ENCODE results near the gene NRF1. TPM values are rescaled to one million over a fixed set of nuclear protein-coding genes. Genes with fewer than 3 reads are reported as not detected.

Gene NRF1
- total RNA-seq, 2 donors from 2014 or later = 19.2 to 37.6 TPM

GRCh38 chr7:129675521-129675920, 64.0 kb downstream of the NRF1 start:
- no peak overlapping the region for H3K4me3 ChIP-seq
- H3K4me1 ChIP-seq (ENCODE audit: control insufficient read depth in 1 of 2, low read depth in 2 of 2) = no peaks in the 10 kb centered on the region
- H3K27me3 ChIP-seq (replicated peaks; ENCODE audit: insufficient read depth) = no peaks in the 10 kb centered on the region
- peaks cover 16% of the 10 kb centered on the region for H3K36me3 ChIP-seq
- no peak overlapping the region for H3K27ac ChIP-seq
- TF ChIP-seq CTCF (IDR thresholded peaks at IDR 0.05) = no peak
- no peak for ATAC-seq (ENCODE audit: insufficient number of reproducible peaks, low FRiP score, low read depth)
- no peak for DNase-seq (ENCODE audit: low spot score)
- no peaks in the 10 kb centered on the region for H3K9me3 ChIP-seq

GRCh38 chr7:129676017-129676897, 64.7 kb downstream of the NRF1 start:
- no peak overlapping the region for H3K27ac ChIP-seq
- H3K9me3 ChIP-seq = no peaks in the 10 kb centered on the region
- no peak for TF ChIP-seq CTCF (IDR thresholded peaks at IDR 0.05)
- ATAC-seq (ENCODE audit: insufficient number of reproducible peaks, low FRiP score, low read depth) (no peak), DNase-seq (ENCODE audit: low spot score) (no peak)
- H3K4me3 ChIP-seq = no peak overlapping the region
- H3K4me1 ChIP-seq (ENCODE audit: control insufficient read depth in 1 of 2, low read depth in 2 of 2) = no peaks in the 10 kb centered on the region
- H3K36me3 ChIP-seq = peaks cover 19% of the 10 kb centered on the region
- no peaks in the 10 kb centered on the region for H3K27me3 ChIP-seq (replicated peaks; ENCODE audit: insufficient read depth)

- ATAC-seq (ENCODE audit: insufficient number of reproducible peaks, low FRiP score, low read depth) = no peak
- no peak overlapping the region for H3K4me3 ChIP-seq
- no peaks in the 10 kb centered on the region for H3K4me1 ChIP-seq (ENCODE audit: control insufficient read depth in 1 of 2, low read depth in 2 of 2)
- no peak for TF ChIP-seq CTCF (IDR thresholded peaks at IDR 0.05)
- no peak for DNase-seq (ENCODE audit: low spot score)
- no peaks in the 10 kb centered on the region for H3K9me3 ChIP-seq
- peaks cover 16% of the 10 kb centered on the region for H3K36me3 ChIP-seq
- H3K27me3 ChIP-seq (replicated peaks; ENCODE audit: insufficient read depth) = no peaks in the 10 kb centered on the region
- H3K27ac ChIP-seq = no peak overlapping the region
Observed at GRCh38 chr7:129677796-129678195, 66.3 kb downstream of the NRF1 start.

GRCh38 chr7:129678606-129679005, 67.1 kb downstream of the NRF1 start:
- peaks cover 13% of the 10 kb centered on the region for H3K36me3 ChIP-seq
- ATAC-seq (ENCODE audit: insufficient number of reproducible peaks, low FRiP score, low read depth) (no peak), DNase-seq (ENCODE audit: low spot score) (no peak)
- no peaks in the 10 kb centered on the region for H3K4me1 ChIP-seq (ENCODE audit: control insufficient read depth in 1 of 2, low read depth in 2 of 2)
- no peaks in the 10 kb centered on the region for H3K9me3 ChIP-seq
- H3K4me3 ChIP-seq = no peak overlapping the region
- H3K27me3 ChIP-seq (replicated peaks; ENCODE audit: insufficient read depth) = no peaks in the 10 kb centered on the region
- no peak overlapping the region for H3K27ac ChIP-seq
- TF ChIP-seq CTCF (IDR thresholded peaks at IDR 0.05) = no peak

GRCh38 chr7:129680400-129680799, 68.9 kb downstream of the NRF1 start:
- no peak for ATAC-seq (ENCODE audit: insufficient number of reproducible peaks, low FRiP score, low read depth)
- Histone ChIP-seq H3K4me1 (ENCODE audit: control insufficient read depth in 1 of 2, low read depth in 2 of 2) (no peaks in the 10 kb centered on the region), H3K9me3 (no peaks in the 10 kb centered on the region), H3K4me3 (no peak overlapping the region), H3K27ac (no peak overlapping the region), H3K27me3 (replicated peaks; ENCODE audit: insufficient read depth) (no peaks in the 10 kb centered on the region), H3K36me3 (peaks cover 7% of the 10 kb centered on the region)
- no peak for DNase-seq (ENCODE audit: low spot score)
- TF ChIP-seq CTCF (IDR thresholded peaks at IDR 0.05) = no peak

Measured in thoracic aorta (tissue), 2 donors.